Thyroid gland (tissue), 4 donors: ENCODE results near the gene TCF7.

Source experiments
- CTCF ChIP-seq, 6 experiments: fragments of 200-600 bp in 3 of 6; fragments of 450-650 bp in 3 of 6; sonication (generic) in 3 of 6; IDR thresholded peaks; one replicate each; pipeline ENCODE4 v1.5.1; 2016 to 2019; ENCODE audit warnings: antibody characterized with exemption in 6 of 6, mild to moderate bottlenecking in 2 of 6, inconsistent platforms in 1 of 6, moderate library complexity in 1 of 6
- POLR2A ChIP-seq, 2 donors: fragments of 450-650 bp; IDR thresholded peaks; one replicate each; pipeline ENCODE4 v1.6.1; 2017; ENCODE audit warnings: antibody characterized with exemption in 2 of 2, mild to moderate bottlenecking in 2 of 2, moderate library complexity in 1 of 2

GRCh38 chr5:134142806-134143205, 28.3 kb downstream of the TCF7 start:
- TF ChIP-seq CTCF (IDR thresholded peaks at IDR 0.05) (no peak), POLR2A (IDR thresholded peaks at IDR 0.05) (no peak)
